PC-9 (cell line): Measurements from ENCODE around the gene PRKX. TPM values are rescaled to one million over a fixed set of nuclear protein-coding genes. Genes with fewer than 3 reads are reported as not detected.

Source experiments
- BruUV-seq: library from RNA; stranded (reverse); fragments of 400-500 nt; replicated peaks from 2 replicates; lab custom pipeline; 2021; lab: Mats Ljungman, UMichigan
- CTCF ChIA-PET: fragments of 300-600 bp; sonication (Branson Sonifier 250); formaldehyde crosslinking; loops from one replicate; lab custom pipeline; 2022; ENCODE audit warnings: antibody characterized with exemption; lab: Charles Lee
- POLR2A ChIA-PET: fragments of 300-600 bp; sonication (Branson Sonifier 250); formaldehyde crosslinking; loops from one replicate; lab custom pipeline; 2022; ENCODE audit warnings: antibody characterized with exemption; ENCODE audit not compliant: unreplicated experiment; lab: Charles Lee
- DNase-seq, 2 experiments: peaks; one replicate each; pipeline versions ENCODE4 v3.0.0 to v3.0.0-alpha.2; 2015 to 2022; ENCODE audit warnings: mixed read lengths in 1 of 2
- H2AFZ ChIP-seq: fragments of 200-600 bp; sonication (generic); 2 replicates; pipeline ENCODE4 v1.8.1; 2017; ENCODE audit warnings: antibody characterized with exemption
- H3F3A ChIP-seq: fragments of 200-600 bp; sonication (generic); 2 replicates; pipeline ENCODE4 v1.8.1; 2017; ENCODE audit warnings: antibody characterized with exemption, mild to moderate bottlenecking, low read depth; ENCODE audit not compliant: insufficient read depth
- H3K27ac ChIP-seq: fragments of 200-600 bp; sonication (generic); 2 replicates; pipeline ENCODE4 v1.6.1; 2016; ENCODE audit warnings: mixed run types
- H3K27me3 ChIP-seq: fragments of 200-600 bp; sonication (generic); 2 replicates; pipeline ENCODE4 v1.6.1; 2016; ENCODE audit warnings: low read depth, mixed run types; ENCODE audit not compliant: insufficient read depth
- H3K36me3 ChIP-seq: fragments of 200-600 bp; sonication (generic); 2 replicates; pipeline ENCODE4 v1.6.1; 2016; ENCODE audit warnings: low read depth, mixed run types
- H3K4me1 ChIP-seq: fragments of 200-600 bp; sonication (generic); replicated peaks from 2 replicates; pipeline ENCODE4 v1.6.1; 2016; ENCODE audit warnings: mixed run types; ENCODE audit not compliant: insufficient read depth
- H3K4me2 ChIP-seq: fragments of 200-600 bp; sonication (generic); 2 replicates; pipeline ENCODE4 v1.6.1; 2017; ENCODE audit warnings: mixed run types
- H3K4me3 ChIP-seq: fragments of 200-600 bp; sonication (generic); 2 replicates; pipeline ENCODE4 v1.6.1; 2016; ENCODE audit warnings: mixed run types
- H3K79me2 ChIP-seq: fragments of 200-600 bp; sonication (generic); 2 replicates; pipeline ENCODE4 v1.6.1; 2017; ENCODE audit warnings: low read depth, mixed run types
- H3K9me2 ChIP-seq: fragments of 200-600 bp; sonication (generic); 2 replicates; pipeline ENCODE4 v1.8.1; 2017; ENCODE audit warnings: mild to moderate bottlenecking; ENCODE audit not compliant: insufficient read depth
- H3K9me3 ChIP-seq: fragments of 200-600 bp; sonication (generic); 2 replicates; pipeline ENCODE4 v1.8.1; 2016; ENCODE audit warnings: low read depth; ENCODE audit not compliant: insufficient read depth
- H4K20me1 ChIP-seq: fragments of 200-600 bp; sonication (generic); 2 replicates; pipeline ENCODE4 v1.8.1; 2017; ENCODE audit not compliant: insufficient read depth
- CTCF ChIP-seq: fragments of 200-600 bp; sonication (generic); conservative IDR thresholded peaks from 2 replicates; pipeline ENCODE4 v1.6.1; 2017; ENCODE audit warnings: mixed run types, antibody characterized with exemption, mild to moderate bottlenecking, moderate library complexity
- EZH2 ChIP-seq: fragments of 200-600 bp; sonication (generic); IDR thresholded peaks from 2 replicates; pipeline ENCODE4 v1.8.0; 2017; ENCODE audit warnings: antibody characterized with exemption, low read depth
- intact Hi-C: fragments of 100-400 bp; cut with micrococcal nuclease; formaldehyde crosslinking; loops from one replicate; pipeline ENCODE4 v1.10.0; 2022; ENCODE audit not compliant: unreplicated experiment
- total RNA-seq: library from RNA; stranded (reverse); gene quantifications from 2 replicates; pipeline ENCODE4 v1.2.3, GENCODE V29; 2021

The PRKX gene
- total RNA-seq, 1 experiment from 2014 or later, result 31.5 TPM

- CTCF ChIA-PET, result no interaction called here
Observed at GRCh38 chrX:3699821-3700381, 13.5 kb downstream of the PRKX start.

GRCh38 chrX:3697701-3698279, 15.7 kb downstream of the PRKX start:
- no peaks in the 10 kb centered on the region for H4K20me1 ChIP-seq
- peak in 1 of 2 experiments; percentile 40 for DNase-seq
- TF ChIP-seq CTCF, result no peak
- TF ChIP-seq EZH2, result no peak
- H2AFZ ChIP-seq, result no peak overlapping the region
- no TSS peak for BruUV-seq
- H3F3A ChIP-seq, result no peaks in the 10 kb centered on the region
- H3K36me3 ChIP-seq, result no peaks in the 10 kb centered on the region
- H3K9me3 ChIP-seq, result no peaks in the 10 kb centered on the region
- ChIA-PET POLR2A (no interaction called here), CTCF (no interaction called here)
- no peaks in the 10 kb centered on the region; the same call in 1 of the 2 replicates for H3K4me1 ChIP-seq
- no peaks in the 10 kb centered on the region for H3K27me3 ChIP-seq
- H3K9me2 ChIP-seq, result no peaks in the 10 kb centered on the region
- no peak overlapping the region for H3K27ac ChIP-seq
- intact Hi-C loops, result no loop called here
- H3K79me2 ChIP-seq, result peaks cover 7% of the 10 kb centered on the region; the same call in 1 of the 2 replicates
- H3K4me2 ChIP-seq, result no peak overlapping the region
- H3K4me3 ChIP-seq, result no peak overlapping the region

More at GRCh38 chrX:3699821-3700381, 13.5 kb downstream of the PRKX start:
- Histone ChIP-seq H2AFZ (no peak overlapping the region), H3K4me3 (no peak overlapping the region), H3K36me3 (no peaks in the 10 kb centered on the region), H3K9me2 (no peaks in the 10 kb centered on the region), H3K4me2 (no peak overlapping the region), H3K4me1 (no peaks in the 10 kb centered on the region; the same call in 1 of the 2 replicates), H3F3A (no peaks in the 10 kb centered on the region), H3K79me2 (peaks cover 7% of the 10 kb centered on the region; the same call in 1 of the 2 replicates), H4K20me1 (no peaks in the 10 kb centered on the region), H3K9me3 (no peaks in the 10 kb centered on the region), H3K27ac (no peak overlapping the region), H3K27me3 (no peaks in the 10 kb centered on the region)
- POLR2A ChIA-PET, result interaction anchor here (0.6 kb wide), 1 partner anchor 114 kb away, joined by 3 read pairs; no protein-coding TSS in a partner anchor
- intact Hi-C loops, result no loop called here
- TF ChIP-seq CTCF (no peak), EZH2 (no peak)
- BruUV-seq, result no TSS peak
- no peak for DNase-seq

- H3K4me3 ChIP-seq, result no peak overlapping the region
- POLR2A ChIA-PET, result no interaction called here
- H3K27ac ChIP-seq, result no peak overlapping the region
- TF ChIP-seq CTCF, result no peak
- TF ChIP-seq EZH2, result no peak
- peaks cover 7% of the 10 kb centered on the region; the same call in 1 of the 2 replicates for H3K79me2 ChIP-seq
- no peaks in the 10 kb centered on the region for H3K9me2 ChIP-seq
- no TSS peak for BruUV-seq
- H2AFZ ChIP-seq, result no peak overlapping the region
- no peaks in the 10 kb centered on the region for H3F3A ChIP-seq
- no peaks in the 10 kb centered on the region for H4K20me1 ChIP-seq
- H3K9me3 ChIP-seq, result no peaks in the 10 kb centered on the region
- intact Hi-C loops, result no loop called here
- CTCF ChIA-PET, result no interaction called here
- DNase-seq, result peak in 1 of 2 experiments; percentile 32
- H3K4me1 ChIP-seq, result no peaks in the 10 kb centered on the region; the same call in 1 of the 2 replicates
- H3K4me2 ChIP-seq, result no peak overlapping the region
- no peaks in the 10 kb centered on the region for H3K27me3 ChIP-seq
- no peaks in the 10 kb centered on the region for H3K36me3 ChIP-seq
Observed at GRCh38 chrX:3697220-3697684, 16.2 kb downstream of the PRKX start.
